K562 (cell line): ENCODE results near the gene RPL3. TPM values are rescaled to one million over a fixed set of nuclear protein-coding genes. Genes with fewer than 3 reads are reported as not detected.

Experiments
- C11orf30 ChIP-seq: fragments of 450-650 bp; IDR thresholded peaks from 2 replicates; pipeline ENCODE4 v1.6.1; 2016; ENCODE audit warnings: low read depth, mild to moderate bottlenecking
- COPS2 ChIP-seq: fragments of 450-650 bp; conservative IDR thresholded peaks from 2 replicates; pipeline ENCODE4 v1.6.1; 2016; ENCODE audit warnings: mild to moderate bottlenecking, moderate library complexity
- E2F3 ChIP-seq: fragments of 250-450 bp; sonication (Bioruptor Pico); IDR thresholded peaks from 2 replicates; pipeline ENCODE4 v1.4.0; 2020; ENCODE audit warnings: mild to moderate bottlenecking
- E2F4 ChIP-seq: sonication (generic); formaldehyde crosslinking; IDR thresholded peaks from 2 replicates; pipeline ENCODE4 v1.8.0; 2022; ENCODE audit warnings: mild to moderate bottlenecking, low read depth, missing genetic modification reagents
- ETS1 ChIP-seq: conservative IDR thresholded peaks from 2 replicates; pipeline ENCODE4 v1.6.1; 2011; ENCODE audit warnings: low read depth, mild to moderate bottlenecking, low read length; ENCODE audit not compliant: control insufficient read depth
- FOXM1 ChIP-seq, 2 experiments: fragments of 450-650 bp in 1 of 2; sonication (generic) in 1 of 2; formaldehyde crosslinking in 1 of 2; IDR thresholded peaks; 2 replicates each; pipeline versions ENCODE4 v1.6.1 to v1.9.0; 2017 to 2022; ENCODE audit warnings: low read depth in 2 of 2, mild to moderate bottlenecking in 2 of 2, missing genetic modification reagents in 1 of 2, moderate library complexity in 1 of 2
- NR2C2 ChIP-seq, 2 experiments: fragments of 200-800 bp in 1 of 2; sonication (Bioruptor generic) in 1 of 2; sonication (generic) in 1 of 2; formaldehyde crosslinking in 1 of 2; IDR thresholded peaks; 2 replicates each; pipeline versions ENCODE4 v1.6.1 to v1.8.0; 2016 to 2022; ENCODE audit warnings: mild to moderate bottlenecking in 1 of 2, missing compliant biosample characterization in 1 of 2, missing genetic modification characterization in 1 of 2, missing genetic modification reagents in 1 of 2
- POLR2H ChIP-seq: IDR thresholded peaks from 2 replicates; pipeline ENCODE4 v1.6.1; 2016; ENCODE audit warnings: missing genetic modification characterization, low read depth, mild to moderate bottlenecking, control low read depth, missing compliant biosample characterization, moderate library complexity
- RBFOX2 ChIP-seq: fragments of 200-400 bp; formaldehyde crosslinking; IDR thresholded peaks from 2 replicates; pipeline ENCODE4 v1.6.1; 2017; ENCODE audit warnings: low read depth, mild to moderate bottlenecking, low read length, moderate library complexity
- SRSF9 ChIP-seq: fragments of 200-400 bp; formaldehyde crosslinking; IDR thresholded peaks from 2 replicates; pipeline ENCODE4 v1.6.1; 2017; ENCODE audit warnings: low read depth, low read length, borderline replicate concordance
- ZBTB40 ChIP-seq, 2 experiments: fragments of 450-650 bp in 1 of 2; sonication (generic) in 1 of 2; formaldehyde crosslinking in 1 of 2; IDR thresholded peaks; 2 replicates each; pipeline versions ENCODE4 v1.7.1 to v1.9.0; 2016 to 2022; ENCODE audit warnings: inconsistent platforms in 1 of 2, mild to moderate bottlenecking in 1 of 2, missing genetic modification reagents in 1 of 2
- ZNF165 ChIP-seq: fragments of 250-450 bp; sonication (Bioruptor Pico); IDR thresholded peaks from 2 replicates; pipeline ENCODE4 v1.4.0; 2020; ENCODE audit warnings: borderline replicate concordance
- ZNF316 ChIP-seq: fragments of 450-650 bp; IDR thresholded peaks from 2 replicates; pipeline ENCODE4 v1.6.1; 2016
- polyA plus RNA-seq, 8 experiments: library from polyadenylated mRNA; depleted of rRNA in 4 of 8; stranded (reverse) in 5 of 8; unstranded in 3 of 8; fragments of >200 nt; fragmentation: Nextera tagmentation in 2 of 8; fragmentation: Illumina TruSeq in 1 of 8; extraction: Ambion mirVana in 2 of 8; extraction: Trizol in 1 of 8; gene quantifications; 2 replicates each; pipeline versions ENCODE4 v1.2.1 to v1.2.3, GENCODE V29; 2011 to 2014; ENCODE audit warnings: inconsistent platforms in 1 of 8, missing spikeins in 1 of 8
- total RNA-seq, 7 experiments: library from RNA; depleted of rRNA in 6 of 7; stranded (reverse); fragments of >200 nt in 6 of 7; fragmentation: Illumina TruSeq in 2 of 7; extraction: Trizol in 2 of 7; gene quantifications; 2 replicates each; pipeline versions ENCODE4 v1.2.1 to v1.2.3, GENCODE V29; 2011 to 2021; ENCODE audit warnings: low replicate concordance in 1 of 7

RPL3 gene
- total and polyA plus RNA-seq, 9 of the 15 experiments (the other 6 are each of a cell fraction or from before 2014, with no cell fraction given): 1,624 to 4,066 (median 2,565) TPM

GRCh38 chr22:39317775-39318506 is 1.5 kb downstream of the RPL3 start (continued):
- no peak for TF ChIP-seq NR2C2 (CRISPR knock-in tag; IDR thresholded peaks at IDR 0.05)
- TF ChIP-seq NR2C2 (tag; IDR thresholded peaks at IDR 0.05): no peak
- no peak for TF ChIP-seq FOXM1 (IDR thresholded peaks at IDR 0.05; ENCODE audit: low read depth)
- TF ChIP-seq FOXM1 (CRISPR knock-in tag; IDR thresholded peaks at IDR 0.05; ENCODE audit: low read depth): no peak
- TF ChIP-seq E2F3 (CRISPR knock-in tag): no peak
- no peak for TF ChIP-seq SRSF9
- TF ChIP-seq RBFOX2: peak; percentile 4; the same call in 1 of the 2 replicates
- TF ChIP-seq ETS1: no peak
- TF ChIP-seq ZNF316: peak; percentile 78
- TF ChIP-seq ZNF165 (CRISPR knock-in tag): no peak
- peak; percentile 47 for TF ChIP-seq C11orf30
- TF ChIP-seq E2F4 (CRISPR knock-in tag): no peak
- TF ChIP-seq ZBTB40 (IDR thresholded peaks at IDR 0.05): peak; percentile 19; the same call in 1 of the 2 replicates
- TF ChIP-seq ZBTB40 (CRISPR knock-in tag; IDR thresholded peaks at IDR 0.05): no peak
- no peak for TF ChIP-seq COPS2
- TF ChIP-seq POLR2H (tag): no peak
